NCI-H146 treated with DMSO at 0.1 percent for 48 hours (cell line): ENCODE results near the gene PIP4P1.

Experiments
- DNase-seq: peaks from one replicate; lab custom pipeline; 2025; ENCODE audit not compliant: unreplicated experiment; lab: John Stamatoyannopoulos, UW

PIP4P1 gene

GRCh38 chr14:20412411-20412810 lies 48.8 kb downstream of the PIP4P1 start:
- DNase-seq, result no peak

GRCh38 chr14:20409226-20409625 lies 52.0 kb downstream of the PIP4P1 start:
- no peak for DNase-seq
